SU-DHL-6 (cell line): ENCODE measurements around the gene CPAMD8.

Experiments used
- H2AFZ ChIP-seq: fragments of 200-600 bp; sonication (generic); 2 replicates; pipeline ENCODE4 v1.6.1; 2014; ENCODE audit warnings: low read depth, mild to moderate bottlenecking, moderate library complexity, mixed read lengths, antibody characterized with exemption, low read length; ENCODE audit not compliant: severe bottlenecking
- H3F3A ChIP-seq: fragments of 200-600 bp; shearing (Covaris generic); 2 replicates; pipeline ENCODE4 v1.6.0; 2016; ENCODE audit warnings: antibody characterized with exemption, mild to moderate bottlenecking; ENCODE audit not compliant: insufficient read depth
- H3K27ac ChIP-seq: fragments of 200-600 bp; sonication (generic); 2 replicates; pipeline ENCODE4 v1.5.1; 2016; ENCODE audit warnings: low read depth, mild to moderate bottlenecking, low read length, moderate library complexity, mixed read lengths
- H3K27me3 ChIP-seq: fragments of 200-600 bp; sonication (generic), shearing (Covaris generic); 2 replicates; pipeline ENCODE4 v1.6.0; 2014; ENCODE audit warnings: mild to moderate bottlenecking, low read length
- H3K36me3 ChIP-seq: fragments of 200-600 bp; sonication (generic); 2 replicates; pipeline ENCODE4 v1.6.1; 2014; ENCODE audit warnings: mild to moderate bottlenecking, low read length, mixed read lengths
- H3K4me2 ChIP-seq: fragments of 300-600, 200-600 bp; shearing (Covaris generic), sonication (generic); 2 replicates; pipeline ENCODE4 v1.6.0; 2014; ENCODE audit warnings: low read length, low read depth, mild to moderate bottlenecking; ENCODE audit not compliant: poor library complexity, severe bottlenecking
- H3K4me3 ChIP-seq: fragments of 200-600 bp; sonication (generic); 2 replicates; pipeline ENCODE4 v1.5.1; 2014; ENCODE audit warnings: antibody characterized with exemption, low read length, mild to moderate bottlenecking, mixed read lengths; ENCODE audit not compliant: insufficient read depth, poor library complexity, severe bottlenecking
- H3K79me2 ChIP-seq: fragments of 200-600 bp; sonication (generic); 2 replicates; pipeline ENCODE4 v1.6.1; 2014; ENCODE audit warnings: mild to moderate bottlenecking, low read length, moderate library complexity; ENCODE audit not compliant: insufficient read depth
- H3K9ac ChIP-seq: fragments of 200-600 bp; sonication (generic); 2 replicates; pipeline ENCODE4 v1.7.0; 2014; ENCODE audit warnings: mild to moderate bottlenecking, low read length
- H3K9me2 ChIP-seq: fragments of 200-600 bp; sonication (generic); replicated peaks from 2 replicates; pipeline ENCODE4 v1.6.1; 2014; ENCODE audit warnings: low read length; ENCODE audit not compliant: insufficient read depth
- H3K9me3 ChIP-seq: fragments of 200-600 bp; sonication (generic); 2 replicates; pipeline ENCODE4 v1.6.1; 2014; ENCODE audit warnings: low read length, mixed read lengths; ENCODE audit not compliant: insufficient read depth
- H4K20me1 ChIP-seq: fragments of 200-600 bp; sonication (generic); 2 replicates; pipeline ENCODE4 v1.6.1; 2014; ENCODE audit warnings: low read depth, mild to moderate bottlenecking, antibody characterized with exemption, low read length, moderate library complexity, mixed read lengths
- EZH2phosphoT487 ChIP-seq: fragments of 200-600 bp; sonication (generic), shearing (Covaris generic); conservative IDR thresholded peaks from 2 replicates; pipeline ENCODE4 v1.6.1; 2018; ENCODE audit warnings: mild to moderate bottlenecking, antibody characterized with exemption, low read length, moderate library complexity, mixed read lengths
- TF ChIP-seq, protein P1 (sequence below): fragments of 200-600 bp; sonication (generic); IDR thresholded peaks from one replicate; pipeline ENCODE4 v1.5.1; 2017; ENCODE audit warnings: antibody characterized with exemption, mild to moderate bottlenecking, low read length, moderate library complexity; ENCODE audit not compliant: insufficient read depth, poor library complexity, severe bottlenecking

Gene CPAMD8

DNA sequence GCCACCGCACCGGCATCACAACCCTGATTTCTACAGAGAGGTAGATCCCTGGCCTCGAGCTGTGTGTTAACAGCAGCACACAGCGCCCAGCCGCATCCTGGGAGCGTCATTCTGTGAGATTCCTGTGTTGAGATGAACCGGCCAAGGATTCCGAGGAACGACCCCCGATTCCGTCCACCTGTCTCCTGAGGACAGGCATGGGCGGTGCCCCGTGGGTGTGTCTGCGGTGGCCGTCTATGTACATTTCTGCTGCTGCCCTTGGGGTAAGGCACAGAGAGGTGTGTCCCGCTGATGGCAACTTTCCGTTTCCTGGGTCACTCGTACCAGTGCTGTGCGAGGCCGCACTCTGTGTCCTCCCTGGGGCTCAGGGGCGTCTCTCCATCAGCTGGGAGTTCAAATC, 153.9 kb downstream of the CPAMD8 start:
- Histone ChIP-seq H3K79me2 (no peaks in the 10 kb centered on the region), H3K36me3 (no peaks in the 10 kb centered on the region), H3K9me3 (no peaks in the 10 kb centered on the region), H3K9me2 (no peaks in the 10 kb centered on the region), H4K20me1 (no peaks in the 10 kb centered on the region), H3K27me3 (no peaks in the 10 kb centered on the region), H3K27ac (no peak overlapping the region), H3K4me3 (no peak overlapping the region), H3K9ac (no peak overlapping the region), H3F3A (no peaks in the 10 kb centered on the region), H2AFZ (no peak overlapping the region), H3K4me2 (no peak overlapping the region)
- no peak for TF ChIP-seq EZH2phosphoT487
- TF ChIP-seq, protein P1, sequence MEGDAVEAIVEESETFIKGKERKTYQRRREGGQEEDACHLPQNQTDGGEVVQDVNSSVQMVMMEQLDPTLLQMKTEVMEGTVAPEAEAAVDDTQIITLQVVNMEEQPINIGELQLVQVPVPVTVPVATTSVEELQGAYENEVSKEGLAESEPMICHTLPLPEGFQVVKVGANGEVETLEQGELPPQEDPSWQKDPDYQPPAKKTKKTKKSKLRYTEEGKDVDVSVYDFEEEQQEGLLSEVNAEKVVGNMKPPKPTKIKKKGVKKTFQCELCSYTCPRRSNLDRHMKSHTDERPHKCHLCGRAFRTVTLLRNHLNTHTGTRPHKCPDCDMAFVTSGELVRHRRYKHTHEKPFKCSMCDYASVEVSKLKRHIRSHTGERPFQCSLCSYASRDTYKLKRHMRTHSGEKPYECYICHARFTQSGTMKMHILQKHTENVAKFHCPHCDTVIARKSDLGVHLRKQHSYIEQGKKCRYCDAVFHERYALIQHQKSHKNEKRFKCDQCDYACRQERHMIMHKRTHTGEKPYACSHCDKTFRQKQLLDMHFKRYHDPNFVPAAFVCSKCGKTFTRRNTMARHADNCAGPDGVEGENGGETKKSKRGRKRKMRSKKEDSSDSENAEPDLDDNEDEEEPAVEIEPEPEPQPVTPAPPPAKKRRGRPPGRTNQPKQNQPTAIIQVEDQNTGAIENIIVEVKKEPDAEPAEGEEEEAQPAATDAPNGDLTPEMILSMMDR = no peak

DNA sequence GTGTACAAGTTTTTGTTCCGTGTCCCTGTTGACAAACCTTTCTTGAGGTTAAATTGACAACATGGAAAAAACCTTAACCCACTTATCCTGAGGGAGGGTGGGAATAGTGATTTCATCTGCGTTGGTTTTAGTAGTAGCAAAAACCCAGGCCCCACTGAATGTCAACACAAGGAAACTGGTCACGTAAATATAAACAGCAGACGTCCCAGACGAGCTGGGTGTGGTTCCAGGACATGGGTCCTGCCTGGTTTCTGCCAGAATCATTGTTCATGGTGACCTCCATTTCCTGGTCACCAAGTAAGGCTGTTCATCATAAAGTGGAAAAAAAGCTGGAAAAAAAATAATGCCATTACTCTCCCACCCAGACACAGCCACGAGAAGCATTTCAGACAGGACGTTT, 154.7 kb downstream of the CPAMD8 start:
- Histone ChIP-seq H3K27me3 (no peaks in the 10 kb centered on the region), H3K9ac (no peak overlapping the region), H3K27ac (no peak overlapping the region), H3K36me3 (no peaks in the 10 kb centered on the region), H3K79me2 (no peaks in the 10 kb centered on the region), H3K4me3 (no peak overlapping the region), H3K9me3 (no peaks in the 10 kb centered on the region), H3F3A (no peaks in the 10 kb centered on the region), H3K4me2 (no peak overlapping the region), H2AFZ (no peak overlapping the region), H4K20me1 (no peaks in the 10 kb centered on the region), H3K9me2 (no peaks in the 10 kb centered on the region)
- no peak for TF ChIP-seq EZH2phosphoT487
- TF ChIP-seq, protein P1 = no peak

DNA sequence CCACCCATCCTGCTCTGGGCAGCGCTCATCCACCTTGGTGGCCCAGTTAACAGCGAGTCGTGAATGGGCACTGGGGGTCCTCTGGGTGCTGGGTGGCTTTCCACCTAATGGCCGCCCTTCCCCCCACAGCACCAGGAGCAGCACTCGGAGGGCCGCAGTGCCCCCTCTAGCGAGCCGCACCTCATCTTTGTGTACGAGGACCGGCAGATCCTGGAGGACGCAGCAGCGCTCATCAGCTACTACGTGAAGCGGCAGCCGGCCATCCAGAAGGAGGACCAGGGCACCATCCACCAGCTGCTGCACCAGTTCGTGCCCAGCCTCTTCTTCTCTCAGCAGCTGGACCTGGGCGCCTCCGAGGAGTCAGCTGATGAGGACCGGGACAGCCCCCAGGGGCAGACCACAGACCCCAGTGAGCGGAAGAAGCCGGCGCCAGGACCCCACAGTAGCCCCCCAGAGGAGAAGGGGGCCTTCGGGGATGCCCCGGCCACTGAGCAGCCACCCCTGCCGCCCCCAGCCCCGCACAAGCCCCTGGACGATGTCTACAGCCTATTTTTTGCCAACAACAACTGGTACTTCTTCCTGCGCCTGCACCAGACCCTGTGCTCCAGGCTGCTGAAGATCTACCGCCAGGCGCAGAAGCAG, 157.2 kb downstream of the CPAMD8 start:
- Histone ChIP-seq H3K9me2 (no peaks in the 10 kb centered on the region), H3K27ac (no peak overlapping the region), H3K4me3 (no peak overlapping the region), H4K20me1 (no peaks in the 10 kb centered on the region), H3K36me3 (no peaks in the 10 kb centered on the region), H2AFZ (no peak overlapping the region), H3K27me3 (no peaks in the 10 kb centered on the region), H3K9ac (no peak overlapping the region), H3F3A (no peaks in the 10 kb centered on the region), H3K9me3 (no peaks in the 10 kb centered on the region), H3K79me2 (no peaks in the 10 kb centered on the region), H3K4me2 (no peak overlapping the region)
- no peak for TF ChIP-seq EZH2phosphoT487
- TF ChIP-seq, protein P1 = no peak
